MCF 10A (cell line): ENCODE results near the gene C21orf58. TPM values are rescaled to one million over a fixed set of nuclear protein-coding genes. Genes with fewer than 3 reads are reported as not detected.

Source experiments
- BruUV-seq: library from RNA; stranded (reverse); fragments of 400-500 nt; replicated peaks from 2 replicates; lab custom pipeline; 2021; lab: Mats Ljungman, UMichigan
- CTCF ChIA-PET: fragments of 300-600 bp; sonication (Branson Sonifier 250); formaldehyde crosslinking; extraction: SDS; loops from one replicate; lab custom pipeline; 2021; ENCODE audit warnings: antibody characterized with exemption, inconsistent platforms; lab: Yijun Ruan, JAX
- POLR2A ChIA-PET: fragments of 300-600, 350-650 bp; sonication (Branson Sonifier 250); formaldehyde crosslinking; extraction: SDS; loops from one replicate; lab custom pipeline; 2020; ENCODE audit warnings: antibody characterized with exemption, inconsistent platforms; lab: Yijun Ruan, JAX
- DNase-seq: peaks from one replicate; pipeline ENCODE4 v3.0.0-alpha.2; 2018; ENCODE audit not compliant: unreplicated experiment
- H3K27ac Mint-ChIP-seq: one replicate; pipeline ENCODE4 v1.8.0; 2022; ENCODE audit warnings: mild to moderate bottlenecking, low read depth, mixed read lengths; ENCODE audit not compliant: unreplicated experiment
- H3K27me3 Mint-ChIP-seq: one replicate; pipeline ENCODE4 v1.8.0; 2022; ENCODE audit warnings: mixed read lengths; ENCODE audit not compliant: insufficient read depth, unreplicated experiment
- H3K36me3 Mint-ChIP-seq: one replicate; pipeline ENCODE4 v1.8.0; 2022; ENCODE audit warnings: mild to moderate bottlenecking, moderate library complexity, mixed read lengths; ENCODE audit not compliant: insufficient read depth, unreplicated experiment
- H3K4me1 Mint-ChIP-seq: one replicate; pipeline ENCODE4 v1.8.0; 2022; ENCODE audit warnings: mixed read lengths; ENCODE audit not compliant: insufficient read depth, unreplicated experiment
- H3K4me3 Mint-ChIP-seq: one replicate; pipeline ENCODE4 v1.8.0; 2022; ENCODE audit warnings: mild to moderate bottlenecking, moderate library complexity, mixed read lengths; ENCODE audit not compliant: unreplicated experiment
- H3K9me3 Mint-ChIP-seq: one replicate; pipeline ENCODE4 v1.8.0; 2022; ENCODE audit warnings: mixed read lengths; ENCODE audit not compliant: unreplicated experiment
- intact Hi-C: fragments of 100-400 bp; cut with micrococcal nuclease; formaldehyde crosslinking; loops from 2 replicates; pipeline ENCODE4 v1.14.1; 2022
- total RNA-seq: library from RNA; stranded (reverse); gene quantifications from 2 replicates; pipeline ENCODE4 v1.2.3, GENCODE V29; 2022
- TF ChIP-seq, protein P1 (sequence below): fragments of 200-600 bp; IDR thresholded peaks from one replicate; pipeline ENCODE4 v1.8.0; 2022; ENCODE audit warnings: antibody characterized with exemption, mild to moderate bottlenecking; ENCODE audit not compliant: unreplicated experiment

The C21orf58 gene
- total RNA-seq, 1 experiment from 2014 or later: 7.8 TPM

DNA sequence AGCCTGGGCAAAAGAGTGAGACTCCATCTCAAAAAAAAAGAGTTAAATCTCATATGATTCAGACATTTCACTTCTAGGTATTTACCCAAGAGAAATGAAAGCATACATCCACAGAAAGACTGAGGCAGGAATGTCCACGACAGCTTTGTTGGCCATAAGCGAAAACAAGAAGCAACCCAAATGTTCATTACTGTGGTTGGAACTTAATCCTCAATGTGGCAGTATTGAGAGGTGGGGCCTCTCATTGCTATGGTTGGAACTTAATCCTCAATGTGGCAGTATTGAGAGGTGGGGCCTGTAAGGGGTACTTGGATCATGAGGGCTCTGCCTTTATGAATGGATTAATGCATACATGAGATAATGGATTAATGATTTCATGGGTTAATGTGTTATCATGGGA, 15.2 kb downstream of the C21orf58 start:
- H3K9me3 Mint-ChIP-seq: no peaks in the 10 kb centered on the region
- DNase-seq: no peak
- H3K36me3 Mint-ChIP-seq: peaks cover 26% of the 10 kb centered on the region
- H3K27ac Mint-ChIP-seq: no peak overlapping the region
- CTCF ChIA-PET: no interaction called here
- no peak overlapping the region for H3K4me3 Mint-ChIP-seq
- no TSS peak for BruUV-seq
- H3K4me1 Mint-ChIP-seq: no peaks in the 10 kb centered on the region
- intact Hi-C loops: no loop called here
- no peaks in the 10 kb centered on the region for H3K27me3 Mint-ChIP-seq
- TF ChIP-seq, protein P1, sequence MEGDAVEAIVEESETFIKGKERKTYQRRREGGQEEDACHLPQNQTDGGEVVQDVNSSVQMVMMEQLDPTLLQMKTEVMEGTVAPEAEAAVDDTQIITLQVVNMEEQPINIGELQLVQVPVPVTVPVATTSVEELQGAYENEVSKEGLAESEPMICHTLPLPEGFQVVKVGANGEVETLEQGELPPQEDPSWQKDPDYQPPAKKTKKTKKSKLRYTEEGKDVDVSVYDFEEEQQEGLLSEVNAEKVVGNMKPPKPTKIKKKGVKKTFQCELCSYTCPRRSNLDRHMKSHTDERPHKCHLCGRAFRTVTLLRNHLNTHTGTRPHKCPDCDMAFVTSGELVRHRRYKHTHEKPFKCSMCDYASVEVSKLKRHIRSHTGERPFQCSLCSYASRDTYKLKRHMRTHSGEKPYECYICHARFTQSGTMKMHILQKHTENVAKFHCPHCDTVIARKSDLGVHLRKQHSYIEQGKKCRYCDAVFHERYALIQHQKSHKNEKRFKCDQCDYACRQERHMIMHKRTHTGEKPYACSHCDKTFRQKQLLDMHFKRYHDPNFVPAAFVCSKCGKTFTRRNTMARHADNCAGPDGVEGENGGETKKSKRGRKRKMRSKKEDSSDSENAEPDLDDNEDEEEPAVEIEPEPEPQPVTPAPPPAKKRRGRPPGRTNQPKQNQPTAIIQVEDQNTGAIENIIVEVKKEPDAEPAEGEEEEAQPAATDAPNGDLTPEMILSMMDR: no peak
- POLR2A ChIA-PET: interaction anchor here (0.9 kb wide), 1 partner anchor 13 kb away, joined by 5 read pairs; no protein-coding TSS in a partner anchor

DNA sequence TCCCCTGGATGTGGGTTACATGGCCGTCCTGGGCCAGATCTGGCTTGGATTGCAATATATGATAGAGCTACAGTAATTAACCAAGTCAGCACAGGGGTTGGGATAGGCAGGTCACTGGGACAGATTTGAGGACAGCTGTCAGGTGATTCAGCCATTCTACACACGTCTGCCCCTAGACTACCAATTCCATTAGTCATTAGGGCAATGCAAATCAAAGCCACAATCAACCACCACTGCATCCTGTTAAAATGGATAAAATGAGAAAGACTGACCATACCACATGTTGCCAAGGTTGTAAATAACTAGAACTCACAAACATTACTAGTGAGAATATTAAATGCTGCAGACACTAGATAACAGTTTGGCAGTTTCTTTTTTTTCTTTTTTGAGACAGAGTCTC, 16.0 kb downstream of the C21orf58 start:
- DNase-seq: no peak
- POLR2A ChIA-PET: no interaction called here
- BruUV-seq: no TSS peak
- H3K27me3 Mint-ChIP-seq: no peaks in the 10 kb centered on the region
- H3K36me3 Mint-ChIP-seq: peaks cover 30% of the 10 kb centered on the region
- TF ChIP-seq, protein P1: no peak
- intact Hi-C loops: no loop called here
- no peaks in the 10 kb centered on the region for H3K9me3 Mint-ChIP-seq
- CTCF ChIA-PET: no interaction called here
- no peaks in the 10 kb centered on the region for H3K4me1 Mint-ChIP-seq
- no peak overlapping the region for H3K4me3 Mint-ChIP-seq
- no peak overlapping the region for H3K27ac Mint-ChIP-seq

DNA sequence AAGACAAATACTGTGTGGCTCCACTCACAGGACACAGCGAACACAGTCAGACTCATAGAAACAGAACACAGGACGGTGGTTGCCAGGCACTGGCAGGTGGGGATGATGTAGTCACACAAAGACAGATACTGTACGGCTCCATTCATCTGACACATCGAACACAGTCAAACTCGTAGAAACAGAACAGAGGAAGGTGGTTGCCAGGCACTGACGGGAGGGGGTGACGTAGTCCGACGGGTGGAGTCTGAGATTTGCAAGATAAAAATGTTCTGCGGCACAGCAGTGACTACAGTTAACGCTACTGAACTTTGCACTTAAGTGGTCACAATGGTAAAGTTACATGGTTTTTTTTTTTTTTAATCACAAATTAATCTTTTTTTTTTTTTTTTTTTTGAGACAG, 18.7 kb downstream of the C21orf58 start:
- Mint-ChIP-seq H3K9me3 (no peaks in the 10 kb centered on the region), H3K27me3 (no peaks in the 10 kb centered on the region), H3K27ac (no peak overlapping the region), H3K4me1 (no peaks in the 10 kb centered on the region), H3K4me3 (no peak overlapping the region), H3K36me3 (peaks cover 39% of the 10 kb centered on the region)
- ChIA-PET POLR2A (no interaction called here), CTCF (no interaction called here)
- TF ChIP-seq, protein P1: no peak
- intact Hi-C loops: no loop called here
- DNase-seq: no peak
- BruUV-seq: no TSS peak

DNA sequence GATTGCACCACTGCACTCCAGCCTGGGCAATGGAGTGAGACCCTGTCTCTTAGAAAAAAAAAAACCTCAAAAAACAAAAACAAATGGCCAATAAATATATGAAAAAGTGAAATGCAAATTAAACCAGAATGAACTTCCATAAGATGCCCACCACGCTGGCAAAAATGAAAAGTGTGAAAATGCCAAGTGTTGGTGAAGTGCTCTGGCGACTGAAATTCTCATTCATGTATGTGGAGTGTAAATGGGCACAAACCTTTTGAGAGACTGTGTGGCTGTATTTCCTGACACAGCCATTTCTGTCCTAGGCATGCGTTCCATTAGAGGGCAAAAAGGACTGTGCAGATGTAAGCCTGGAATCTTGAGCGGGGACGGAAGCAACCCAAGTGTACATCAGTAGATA, 19.2 kb downstream of the C21orf58 start:
- TF ChIP-seq, protein P1: no peak
- Mint-ChIP-seq H3K4me1 (no peaks in the 10 kb centered on the region), H3K4me3 (no peak overlapping the region), H3K27ac (no peak overlapping the region), H3K27me3 (no peaks in the 10 kb centered on the region), H3K9me3 (no peaks in the 10 kb centered on the region), H3K36me3 (peaks cover 36% of the 10 kb centered on the region)
- BruUV-seq: no TSS peak
- intact Hi-C loops: no loop called here
- no peak for DNase-seq
- ChIA-PET POLR2A (no interaction called here), CTCF (no interaction called here)
